H1 (cell line): ENCODE measurements around the gene RHOH. TPM values are rescaled to one million over a fixed set of nuclear protein-coding genes. Genes with fewer than 3 reads are reported as not detected.

Experiments used
- CTCF ChIA-PET: fragments of 300-600 bp; sonication (Branson Sonifier 250); formaldehyde crosslinking; loops from one replicate; lab custom pipeline; 2021; ENCODE audit not compliant: partially characterized antibody; lab: Charles Lee
- POLR2A ChIA-PET: fragments of 300-600 bp; sonication (Branson Sonifier 250); formaldehyde crosslinking; loops from one replicate; lab custom pipeline; 2021; ENCODE audit warnings: inconsistent platforms; ENCODE audit not compliant: partially characterized antibody; lab: Charles Lee
- DNase-seq, 2 experiments: peaks; one replicate each; pipeline versions ENCODE4 v3.0.0 to v3.0.0-alpha.2; 2010 to 2022; ENCODE audit warnings: low spot score in 2 of 2, low read depth in 1 of 2, mixed read lengths in 1 of 2
- FAIRE-seq: peaks from 2 replicates; lab custom pipeline; 2011; peaks lifted over from hg19 to GRCh38; lab: Jason Lieb, UNC
- H2AFZ ChIP-seq: 2 replicates; pipeline ENCODE4 v1.8.1; 2012; ENCODE audit warnings: low read length, inconsistent platforms
- H2AK5ac ChIP-seq: 2 replicates; pipeline ENCODE4 v1.6.1; 2013; ENCODE audit warnings: low read depth, low read length
- H2BK120ac ChIP-seq: replicated peaks from 2 replicates; pipeline ENCODE3; 2013; ENCODE audit warnings: low read depth, low read length, inconsistent platforms
- H2BK12ac ChIP-seq: 2 replicates; pipeline ENCODE4 v1.6.1; 2013; ENCODE audit warnings: low read depth, low read length
- H2BK15ac ChIP-seq: 2 replicates; pipeline ENCODE4 v1.6.1; 2013; ENCODE audit warnings: low read length
- H2BK20ac ChIP-seq: 2 replicates; pipeline ENCODE4 v1.6.1; 2013; ENCODE audit warnings: low read length
- H2BK5ac ChIP-seq: 2 replicates; pipeline ENCODE4 v1.6.1; 2013; ENCODE audit warnings: low read depth, low read length
- H3K14ac ChIP-seq: 2 replicates; pipeline ENCODE4 v1.6.1; 2013; ENCODE audit warnings: inconsistent platforms; ENCODE audit not compliant: insufficient read length
- H3K18ac ChIP-seq: 2 replicates; pipeline ENCODE4 v1.6.1; 2013; ENCODE audit warnings: low read length; ENCODE audit errors: extremely low read depth
- H3K23ac ChIP-seq: 2 replicates; pipeline ENCODE4 v1.6.1; 2013; ENCODE audit warnings: inconsistent platforms; ENCODE audit not compliant: insufficient read length
- H3K23me2 ChIP-seq: 2 replicates; pipeline ENCODE4 v1.6.1; 2013; ENCODE audit warnings: low read depth, low read length
- H3K27ac ChIP-seq: 2 replicates; pipeline ENCODE4 v1.6.1; 2011; ENCODE audit warnings: low read depth, low read length, inconsistent platforms
- H3K27me3 ChIP-seq, 4 experiments: replicated peaks in 1 of 4; 1 replicate in 1 of 4; 2 replicates in 3 of 4; pipeline versions ENCODE4 v1.6.1 to v1.8.1; 2011 to 2013; ENCODE audit warnings: low read length in 3 of 4, mild to moderate bottlenecking in 3 of 4, inconsistent platforms in 2 of 4, mixed read lengths in 2 of 4, moderate library complexity in 1 of 4; ENCODE audit not compliant: control insufficient read depth in 3 of 4, insufficient read depth in 3 of 4; ENCODE audit errors: extremely low read depth in 1 of 4
- H3K36me3 ChIP-seq, 4 experiments: 2 replicates each; pipeline versions ENCODE4 v1.6.1 to v1.8.1; 2011 to 2013; ENCODE audit warnings: mild to moderate bottlenecking in 4 of 4, low read length in 3 of 4, moderate library complexity in 2 of 4, control low read depth in 1 of 4, inconsistent platforms in 1 of 4; ENCODE audit not compliant: insufficient read depth in 4 of 4, control insufficient read depth in 2 of 4
- H3K4ac ChIP-seq: replicated peaks from 2 replicates; pipeline ENCODE3; 2013; ENCODE audit warnings: low read length, low read depth, mixed read lengths, inconsistent platforms; ENCODE audit not compliant: insufficient read length
- H3K4me1 ChIP-seq, 4 experiments: replicated peaks in 1 of 4; 1 replicate in 1 of 4; 2 replicates in 3 of 4; pipeline versions ENCODE4 v1.6.1 to v1.8.1; 2011 to 2013; ENCODE audit warnings: low read length in 3 of 4, inconsistent platforms in 2 of 4, mixed read lengths in 1 of 4; ENCODE audit not compliant: insufficient read depth in 4 of 4, control insufficient read depth in 3 of 4
- H3K4me2 ChIP-seq, 2 experiments: 2 replicates each; pipeline versions ENCODE4 v1.6.1 to v1.8.1; 2011 to 2013; ENCODE audit warnings: low read depth in 2 of 2, low read length in 2 of 2, control low read depth in 1 of 2, inconsistent platforms in 1 of 2, mild to moderate bottlenecking in 1 of 2; ENCODE audit not compliant: insufficient read depth in 1 of 2
- H3K4me3 ChIP-seq, 4 experiments: fragments of 200-600, 300-600 bp in 1 of 4; sonication (generic), shearing (Covaris generic), sonication (Bioruptor Twin) in 1 of 4; 2 replicates each; pipeline versions ENCODE4 v1.5.1 to v1.8.1; 2011 to 2016; ENCODE audit warnings: low read length in 4 of 4, low read depth in 3 of 4, control low read depth in 2 of 4, inconsistent platforms in 2 of 4, mild to moderate bottlenecking in 2 of 4, mixed read lengths in 1 of 4, moderate library complexity in 1 of 4; ENCODE audit not compliant: insufficient read depth in 2 of 4; ENCODE audit errors: extremely low read depth in 1 of 4
- H3K56ac ChIP-seq: replicated peaks from 2 replicates; pipeline ENCODE3; 2013; ENCODE audit warnings: low read depth, mild to moderate bottlenecking, mixed read lengths, low read length, inconsistent platforms; ENCODE audit not compliant: insufficient read length
- H3K79me1 ChIP-seq: 2 replicates; pipeline ENCODE4 v1.6.1; 2013; ENCODE audit warnings: low read depth, low read length, control low read depth
- H3K79me2 ChIP-seq, 2 experiments: 2 replicates each; pipeline versions ENCODE4 v1.6.1 to v1.8.1; 2012 to 2013; ENCODE audit warnings: low read length in 2 of 2, mild to moderate bottlenecking in 2 of 2, inconsistent platforms in 1 of 2; ENCODE audit not compliant: insufficient read depth in 2 of 2, control insufficient read depth in 1 of 2
- H3K9ac ChIP-seq, 4 experiments: replicated peaks in 1 of 4; 1 replicate in 1 of 4; 2 replicates in 3 of 4; pipeline versions ENCODE4 v1.6.1 to v1.8.1; 2011 to 2013; ENCODE audit warnings: low read depth in 3 of 4, low read length in 3 of 4, control low read depth in 2 of 4, mild to moderate bottlenecking in 2 of 4, moderate library complexity in 2 of 4, inconsistent platforms in 1 of 4; ENCODE audit errors: extremely low read depth in 1 of 4
- H3K9me3 ChIP-seq, 2 experiments: 2 replicates each; pipeline versions ENCODE4 v1.6.1 to v1.8.1; 2012 to 2013; ENCODE audit warnings: mild to moderate bottlenecking in 2 of 2, moderate library complexity in 2 of 2, control low read depth in 1 of 2, inconsistent platforms in 1 of 2, low read depth in 1 of 2, low read length in 1 of 2, mixed read lengths in 1 of 2; ENCODE audit not compliant: insufficient read depth in 2 of 2
- H4K20me1 ChIP-seq, 2 experiments: replicated peaks in 1 of 2; 2 replicates each; pipeline versions ENCODE3 to v1.8.1; 2011 to 2013; ENCODE audit warnings: inconsistent platforms in 2 of 2, low read length in 2 of 2, mild to moderate bottlenecking in 1 of 2; ENCODE audit not compliant: insufficient read depth in 2 of 2, control insufficient read depth in 1 of 2
- H4K5ac ChIP-seq: 2 replicates; pipeline ENCODE4 v1.6.1; 2013; ENCODE audit warnings: low read length, low read depth, mixed read lengths, inconsistent platforms; ENCODE audit not compliant: insufficient read length
- H4K8ac ChIP-seq: 2 replicates; pipeline ENCODE4 v1.8.0; 2013; ENCODE audit warnings: mild to moderate bottlenecking, moderate library complexity, low read length, inconsistent platforms; ENCODE audit not compliant: insufficient read depth; ENCODE audit errors: extremely low read depth
- H4K91ac ChIP-seq: replicated peaks from 2 replicates; pipeline ENCODE3; 2013; ENCODE audit warnings: low read length, mixed read lengths, inconsistent platforms; ENCODE audit not compliant: insufficient read length
- ASH2L ChIP-seq: fragments of 200-600, 300-600 bp; sonication (generic); IDR thresholded peaks from one replicate; pipeline ENCODE4 v1.7.1; 2017; ENCODE audit warnings: low read length
- HDAC2 ChIP-seq, 2 experiments: fragments of 300-600 bp in 1 of 2; sonication (generic) in 1 of 2; IDR thresholded peaks; 2 replicates each; pipeline ENCODE4 v1.6.1; 2011 to 2012; ENCODE audit warnings: low read depth in 2 of 2, low read length in 2 of 2, mild to moderate bottlenecking in 2 of 2, moderate library complexity in 2 of 2, borderline replicate concordance in 1 of 2, inconsistent platforms in 1 of 2
- JUN ChIP-seq: IDR thresholded peaks from 2 replicates; pipeline ENCODE4 v1.6.1; 2011; ENCODE audit warnings: low read depth, mild to moderate bottlenecking, improper control_type of control experiment, low read length
- PHF8 ChIP-seq: fragments of 200-600 bp; sonication (generic); conservative IDR thresholded peaks from 2 replicates; pipeline ENCODE4 v1.7.1; 2012; ENCODE audit warnings: low read depth, mild to moderate bottlenecking, inconsistent platforms, low read length, moderate library complexity
- WGBS, 2 experiments: shearing (Covaris generic) in 1 of 2; methylation state at CpG; one replicate each; pipeline versions ENCODE4 v1.1.6 to v1.1.7; 2013 to 2015; ENCODE audit warnings: low lambda C conversion rate in 2 of 2, mixed read lengths in 2 of 2, inconsistent platforms in 1 of 2, low coverage in 1 of 2, missing lambda C conversion rate in 1 of 2; ENCODE audit not compliant: insufficient replicate concordance in 2 of 2, insufficient coverage in 1 of 2, insufficient read length in 1 of 2; ENCODE audit errors: extremely low coverage in 1 of 2, missing lambda C conversion rate in 1 of 2; 5-methylcytosine and 5-hydroxymethylcytosine counted together
- polyA plus RNA-seq, 7 experiments: library from polyadenylated mRNA; depleted of rRNA in 3 of 7; stranded (reverse) in 5 of 7; unstranded in 2 of 7; fragments of >200 nt in 5 of 7; fragments of 200-250 nt in 2 of 7; gene quantifications; 1 replicate in 5 of 7; 2 replicates in 1 of 7; 4 replicates in 1 of 7; pipeline versions ENCODE4 v1.2.1 to v1.2.3, GENCODE V29; 2011 to 2013; ENCODE audit warnings: missing spikeins in 2 of 7, mixed read lengths in 2 of 7
- total RNA-seq: library from RNA; stranded (reverse); fragmentation: NEBNext Ultra II Directional; extraction: Animal tissue kit (Norgen Biotek cat#: 25700); gene quantifications from 2 replicates; pipeline ENCODE4 v1.2.1, GENCODE V29; 2021

Gene RHOH
- total and polyA plus RNA-seq, 2 of the 8 experiments (the other 6 are each of a cell fraction or from before 2014, with no cell fraction given) = 5.9 to 6.9 TPM

- Histone ChIP-seq H3K23me2 (no peaks in the 10 kb centered on the region), H3K4me2 (no peak overlapping the region), H3K79me2 (peaks cover 0 to 9% of the 10 kb centered on the region in 2 experiments; a peak in 1 of 4 replicates), H2AFZ (peak overlapping the region; percentile 74; the same call in 1 of the 2 replicates), H3K27me3 (no peaks in the 10 kb centered on the region), H3K23ac (no peak overlapping the region), H3K56ac (no peak overlapping the region), H3K79me1 (no peaks in the 10 kb centered on the region), H3K4me1 (peaks cover 8 to 32% (median 20%) of the 10 kb centered on the region in 4 experiments), H3K4ac (no peak overlapping the region), H2AK5ac (no peak overlapping the region), H2BK12ac (no peak overlapping the region), H4K5ac (no peak overlapping the region), H3K14ac (no peak overlapping the region), H3K18ac (peak overlapping the region; percentile 26; the same call in 1 of the 2 replicates), H2BK5ac (no peak overlapping the region), H3K9me3 (no peaks in the 10 kb centered on the region), H3K9ac (no peak overlapping the region), H2BK15ac (no peak overlapping the region), H3K27ac (no peak overlapping the region), H4K91ac (no peak overlapping the region), H3K4me3 (no peak overlapping the region), H2BK20ac (no peak overlapping the region), H4K8ac (no peak overlapping the region), H4K20me1 (no peaks in the 10 kb centered on the region), H3K36me3 (no peaks in the 10 kb centered on the region), H2BK120ac (no peak overlapping the region)
- DNase-seq (no peak), FAIRE-seq (no peak)
- POLR2A ChIA-PET = no interaction called here
- TF ChIP-seq HDAC2 (IDR thresholded peaks at IDR 0.05; ENCODE audit: borderline replicate concordance in 1 of 2, low read depth in 2 of 2, low read length in 2 of 2) (no peak), JUN (no peak), PHF8 (no peak), ASH2L (no peak)
- CTCF ChIA-PET = interaction anchor here (0.6 to 1.2 kb wide), 2 partner anchors 37 to 51 kb away, joined by 3 read pairs; no protein-coding TSS in a partner anchor
- WGBS, 2 experiments = 87% methylated on average over 14 of the region's 14 CpGs; no CpG with 5 or more reads in 1 of the 2 experiments
These were observed 2.1 kb upstream of the RHOH start for GRCh38 chr4:40194602-40195161.
